Measurements from ENCODE around the gene ZNF423.
"Not testable (repeated sequence)": the region's sequence is repeated elsewhere in the genome, so short reads cannot be mapped to it uniquely, and the experiment has no call there.

Gene ZNF423

GRCh38 chr16:49688036-49688697, 167.7 kb downstream of the ZNF423 start:
- DNase-seq (ENCODE audit: low read depth): no peak
- no peak overlapping the region for H3K4me3 ChIP-seq (ENCODE audit: low read depth, low read length)

DNA sequence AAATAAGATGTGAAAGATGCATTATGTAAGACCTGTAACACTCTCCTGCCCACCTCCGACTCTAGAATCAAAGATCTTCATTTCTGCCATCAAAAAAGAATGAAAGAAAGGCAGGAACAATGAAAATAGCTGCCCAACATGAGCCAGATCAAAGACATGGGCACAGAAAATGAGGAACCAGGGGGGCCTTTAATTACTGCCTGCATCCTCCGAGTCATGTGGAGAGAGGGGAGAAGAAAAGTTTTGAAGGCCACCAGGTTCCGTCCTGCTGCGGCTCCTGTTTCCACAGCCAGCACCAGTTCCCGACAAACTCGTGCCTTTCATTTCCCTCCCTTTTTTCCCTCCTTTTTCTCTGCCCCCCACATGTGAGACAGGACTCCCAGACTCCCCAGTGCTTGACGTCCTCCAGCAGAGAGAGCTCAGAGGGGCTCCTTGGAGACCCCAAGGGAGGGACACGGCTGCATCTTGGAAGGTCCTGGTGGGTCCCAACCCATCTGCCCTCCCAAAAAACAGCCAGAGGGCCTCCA, 168.4 kb downstream of the ZNF423 start:
- no peak overlapping the region for H3K4me3 ChIP-seq (ENCODE audit: low read depth, low read length)

GRCh38 chr16:49684696-49685095, 171.2 kb downstream of the ZNF423 start:
- no peak overlapping the region for H3K4me3 ChIP-seq (ENCODE audit: low read depth, low read length)
- DNase-seq (ENCODE audit: low read depth): no peak

More for the DNA sequence above, 168.4 kb downstream of the ZNF423 start:
- no peak for DNase-seq (ENCODE audit: low read depth)

DNA sequence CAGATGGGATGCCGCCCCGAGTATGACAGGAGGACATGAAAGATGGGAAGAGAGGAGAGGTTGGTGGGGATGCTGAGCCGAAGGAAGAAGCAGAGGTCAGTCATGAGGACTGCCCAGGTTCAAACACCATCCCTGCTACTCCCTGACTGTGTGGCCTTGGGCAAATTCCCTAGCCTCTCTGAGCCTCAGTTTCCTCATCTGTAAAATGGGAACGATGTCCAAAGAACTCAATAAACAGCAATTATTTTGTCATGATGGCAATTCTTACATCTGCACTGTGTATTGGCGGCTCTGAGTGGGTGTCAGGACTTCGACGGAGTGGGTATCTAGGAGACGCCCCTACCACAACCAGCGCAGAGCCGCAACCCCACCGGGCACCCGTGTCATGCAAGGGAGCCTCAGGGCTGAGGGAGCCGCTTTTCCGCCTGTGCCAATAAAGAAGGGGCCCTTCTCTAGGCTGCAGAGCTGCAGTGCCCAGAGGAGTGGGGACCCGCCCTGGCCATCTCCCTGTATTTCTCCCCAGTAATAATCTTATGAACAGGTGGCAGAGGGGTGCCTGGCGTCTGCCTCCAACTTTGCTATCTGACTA, 173.2 kb downstream of the ZNF423 start:
- no peak for DNase-seq (ENCODE audit: low read depth)

DNA sequence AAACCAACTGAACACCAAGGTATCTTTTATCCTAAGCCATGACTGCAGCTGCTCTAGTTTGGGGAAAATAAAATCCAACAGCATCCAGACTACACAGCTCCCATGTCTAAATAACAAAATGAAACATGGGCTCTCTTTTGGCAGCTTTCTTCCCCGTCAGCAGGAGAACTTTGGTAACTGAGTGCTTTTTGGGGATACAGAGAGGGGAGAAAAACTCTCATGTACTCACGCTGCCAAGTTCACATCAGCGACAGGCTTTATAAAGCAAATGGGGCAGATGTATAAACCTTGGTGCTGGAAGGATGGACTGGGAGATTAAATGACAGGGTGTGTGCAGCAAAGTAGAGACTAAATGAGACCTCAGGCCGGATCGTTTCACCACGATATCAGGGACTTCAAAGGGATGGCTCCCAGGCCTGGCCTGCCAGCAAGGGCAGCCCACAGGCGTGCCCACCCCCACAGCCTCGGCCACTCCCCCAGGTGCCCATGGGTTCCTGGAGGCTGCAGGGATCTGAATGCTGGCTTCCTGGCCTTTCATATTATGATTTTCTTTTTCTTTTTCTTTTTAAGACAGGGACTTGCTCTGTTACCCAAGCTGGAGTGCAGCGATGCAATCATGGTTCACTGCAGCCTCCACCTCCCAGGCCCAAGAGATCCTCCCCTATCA, 174.6 kb downstream of the ZNF423 start:
- no peak overlapping the region for H3K4me3 ChIP-seq (ENCODE audit: low read depth, low read length)
- DNase-seq (ENCODE audit: low read depth): no peak

More for the DNA sequence above, 173.2 kb downstream of the ZNF423 start:
- no peak overlapping the region for H3K4me3 ChIP-seq (ENCODE audit: low read depth, low read length)

GRCh38 chr16:49679095-49679494, 176.8 kb downstream of the ZNF423 start:
- no peak for DNase-seq (ENCODE audit: low read depth)
- H3K4me3 ChIP-seq (ENCODE audit: low read depth, low read length): no peak overlapping the region

- DNase-seq (ENCODE audit: low read depth); H3K4me3 ChIP-seq (ENCODE audit: low read depth, low read length): not testable (repeated sequence)
These were observed 178.3 kb downstream of the ZNF423 start for GRCh38 chr16:49677661-49678060.

DNA sequence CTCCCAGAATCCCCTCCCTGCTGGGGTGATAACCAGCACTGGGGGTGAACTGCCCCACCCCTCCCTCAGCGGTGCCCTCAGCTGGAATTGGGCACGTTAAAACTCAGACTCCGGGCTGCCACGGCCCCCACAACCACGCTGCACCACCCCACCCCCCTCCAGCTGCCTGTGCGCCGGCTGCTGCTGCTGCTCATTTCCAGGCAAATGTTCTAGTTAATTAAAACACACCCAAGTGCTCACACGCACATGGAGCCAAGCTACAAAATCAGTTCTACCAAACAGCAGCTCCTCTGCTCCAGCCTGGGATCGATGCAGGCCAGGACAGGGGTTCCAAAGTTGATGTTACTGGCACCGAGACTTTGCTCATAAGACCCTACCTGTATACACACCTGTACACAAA, 180.5 kb downstream of the ZNF423 start:
- no peak overlapping the region for H3K4me3 ChIP-seq (ENCODE audit: low read depth, low read length)
- DNase-seq (ENCODE audit: low read depth): no peak

- no peak for DNase-seq (ENCODE audit: low read depth)
- H3K4me3 ChIP-seq (ENCODE audit: low read depth, low read length): no peak overlapping the region
These were observed 180.9 kb downstream of the ZNF423 start for GRCh38 chr16:49674990-49675389.

- H3K4me3 ChIP-seq (ENCODE audit: low read depth, low read length): no peak overlapping the region
- DNase-seq (ENCODE audit: low read depth): peak; percentile 16
These were observed 181.5 kb downstream of the ZNF423 start for GRCh38 chr16:49674351-49674851.

GRCh38 chr16:49673442-49673841, 182.5 kb downstream of the ZNF423 start:
- no peak overlapping the region for H3K4me3 ChIP-seq (ENCODE audit: low read depth, low read length)
- DNase-seq (ENCODE audit: low read depth): no peak

DNA sequence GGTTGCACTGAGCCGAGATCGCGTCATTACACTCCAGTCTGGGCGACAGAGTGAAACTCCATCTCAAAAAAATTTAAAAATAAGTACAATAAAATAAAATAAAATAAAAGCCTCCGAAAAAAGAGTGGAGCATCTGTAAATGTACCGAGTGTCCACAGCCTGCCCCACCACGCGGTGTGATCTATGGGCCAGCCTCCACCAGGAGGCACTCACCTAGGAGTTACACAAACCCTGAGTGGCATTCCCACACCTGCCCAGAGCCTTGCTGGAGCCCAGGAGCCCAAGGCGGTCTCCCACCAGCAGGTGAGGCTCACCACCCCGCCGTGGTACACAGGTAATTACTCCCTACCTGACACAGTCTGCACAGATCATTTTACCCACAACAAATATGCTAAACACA, 183.2 kb downstream of the ZNF423 start:
- no peak for DNase-seq (ENCODE audit: low read depth)
- no peak overlapping the region for H3K4me3 ChIP-seq (ENCODE audit: low read depth, low read length)

- no peak overlapping the region for H3K4me3 ChIP-seq (ENCODE audit: low read depth, low read length)
- DNase-seq (ENCODE audit: low read depth): no peak
These were observed 184.6 kb downstream of the ZNF423 start for GRCh38 chr16:49671333-49671732.

GRCh38 chr16:49670627-49671026, 185.3 kb downstream of the ZNF423 start:
- H3K4me3 ChIP-seq (ENCODE audit: low read depth, low read length): no peak overlapping the region
- no peak for DNase-seq (ENCODE audit: low read depth)

DNA sequence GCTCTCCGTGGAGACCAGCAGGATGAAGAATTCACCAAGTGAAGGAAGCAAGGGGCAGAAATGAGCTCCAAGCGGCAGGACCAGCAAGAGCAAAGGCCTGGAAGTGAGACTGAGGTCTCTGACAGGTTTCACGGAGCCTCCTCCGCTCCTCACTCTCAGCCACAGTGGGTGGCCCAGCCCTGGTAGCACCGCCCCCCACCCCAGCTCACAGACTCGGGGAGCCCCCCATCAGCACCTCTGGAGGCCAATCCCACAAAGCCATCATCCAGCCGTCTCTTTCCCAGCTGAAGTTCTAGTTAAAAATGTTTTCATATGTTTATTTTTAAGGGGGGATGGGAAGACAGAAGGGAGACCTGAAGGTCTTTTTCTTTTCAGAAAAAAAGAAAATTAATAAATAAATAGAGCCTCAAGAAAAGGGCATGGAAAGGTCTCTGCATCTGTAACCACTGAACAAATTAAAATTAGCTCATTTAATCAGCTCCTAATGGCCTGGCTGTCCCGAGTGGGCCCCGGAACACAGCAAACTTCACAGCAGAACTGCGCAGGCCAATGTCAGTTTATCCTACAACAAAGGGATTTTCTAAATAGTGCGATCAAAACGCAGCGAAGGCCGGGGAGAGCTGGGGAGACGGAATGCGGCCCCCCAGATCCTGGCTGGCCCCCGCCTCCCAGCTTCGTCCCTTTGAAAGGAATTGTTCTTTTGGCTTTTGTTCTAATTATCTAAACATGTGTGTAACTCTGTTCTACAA, 190.3 kb downstream of the ZNF423 start:
- H3K4me3 ChIP-seq (ENCODE audit: low read depth, low read length): no peak overlapping the region
- DNase-seq (ENCODE audit: low read depth): no peak

GRCh38 chr16:49664221-49665215, 191.4 kb downstream of the ZNF423 start:
- DNase-seq (ENCODE audit: low read depth): no peak
- no peak overlapping the region for H3K4me3 ChIP-seq (ENCODE audit: low read depth, low read length)

DNA sequence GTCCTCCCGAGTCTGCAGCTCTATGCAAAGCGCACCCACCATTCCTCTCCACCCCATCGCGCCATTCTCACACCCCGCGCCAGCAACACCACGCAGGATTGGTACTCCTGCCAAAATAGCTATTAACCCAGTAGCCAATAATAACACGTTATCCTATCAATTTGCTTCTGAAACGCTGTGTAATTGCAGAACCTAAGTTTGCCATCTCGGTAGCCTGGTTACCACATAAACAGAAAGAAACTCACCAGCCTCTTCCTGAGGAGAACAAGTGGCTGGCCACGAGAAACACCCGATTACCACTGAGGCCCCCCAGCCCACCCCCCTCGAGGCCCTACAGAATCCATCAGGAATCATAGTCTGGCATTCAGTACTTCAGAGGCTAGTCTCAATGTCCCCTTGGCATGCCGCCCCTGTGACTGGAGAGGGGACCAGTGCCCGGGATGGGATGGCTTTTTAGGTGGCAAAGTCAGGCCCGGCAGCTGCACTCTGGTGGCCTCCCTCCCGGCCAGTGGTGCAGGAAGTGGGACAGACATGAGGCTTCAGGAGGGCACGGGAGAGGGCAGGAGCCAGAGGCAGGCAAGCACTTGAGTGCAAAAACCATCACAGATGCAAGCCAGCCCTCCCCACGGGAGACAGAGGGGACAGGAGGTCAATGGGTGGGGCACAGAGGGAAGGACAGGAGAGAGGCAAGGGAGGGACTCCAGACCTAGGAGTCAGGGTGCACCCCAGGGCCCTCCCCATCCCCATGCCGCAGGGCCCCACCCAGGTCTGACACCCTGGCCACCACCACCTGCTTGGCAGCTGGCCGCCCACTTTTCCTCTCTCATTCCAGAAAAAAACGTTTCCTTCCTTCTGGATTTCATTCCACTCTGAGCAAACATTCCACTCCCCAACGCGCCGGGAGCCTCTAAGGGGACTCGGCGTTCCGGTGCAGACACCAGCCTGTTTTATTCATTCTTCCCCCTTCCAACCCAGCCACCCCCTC, 192.5 kb downstream of the ZNF423 start:
- DNase-seq (ENCODE audit: low read depth): no peak
- H3K4me3 ChIP-seq (ENCODE audit: low read depth, low read length): no peak overlapping the region

Data from skeletal muscle cell (primary cell).